D721Med (cell line): Measurements from ENCODE around the gene PTGR2.
"Not testable (repeated sequence)": the region's sequence is repeated elsewhere in the genome, so short reads cannot be mapped to it uniquely, and the experiment has no call there.

Experiments used
- DNase-seq: peaks from one replicate; pipeline ENCODE4 v3.0.0; 2011; ENCODE audit warnings: low spot score; ENCODE audit not compliant: insufficient read length
- FAIRE-seq: peaks from 2 replicates; lab custom pipeline; 2011; peaks lifted over from hg19 to GRCh38; lab: Jason Lieb, UNC
- CTCF ChIP-seq: IDR thresholded peaks from 2 replicates; pipeline ENCODE4 v1.5.1; 2012; ENCODE audit warnings: mild to moderate bottlenecking, control low read depth; ENCODE audit not compliant: insufficient read depth; ENCODE audit errors: missing control alignments

PTGR2 gene

GRCh38 chr14:73833034-73833433 lies 18.6 kb upstream of the PTGR2 start:
- DNase-seq (no peak), FAIRE-seq (no peak)
- TF ChIP-seq CTCF: no peak

- no peak for TF ChIP-seq CTCF
- DNase-seq (no peak), FAIRE-seq (no peak)
Measured at GRCh38 chr14:73833530-73834260, 17.9 kb upstream of the PTGR2 start.

- FAIRE-seq (no peak), DNase-seq (no peak)
- TF ChIP-seq CTCF: no peak
Measured at GRCh38 chr14:73834261-73834625, 17.4 kb upstream of the PTGR2 start.

- not testable (repeated sequence) for DNase-seq, FAIRE-seq
Measured at GRCh38 chr14:73838293-73839034, 13.2 kb upstream of the PTGR2 start.

GRCh38 chr14:73842201-73842600 lies 9.4 kb upstream of the PTGR2 start:
- FAIRE-seq: no peak
- no peak for TF ChIP-seq CTCF
- no peak for DNase-seq

- no peak for TF ChIP-seq CTCF
- FAIRE-seq (no peak), DNase-seq (no peak)
Measured at GRCh38 chr14:73842851-73843250, 8.8 kb upstream of the PTGR2 start.

- FAIRE-seq (no peak), DNase-seq (no peak)
- no peak for TF ChIP-seq CTCF
Measured at GRCh38 chr14:73843296-73843695, 8.3 kb upstream of the PTGR2 start.
